HepG2 (cell line): Measurements from ENCODE around the gene LIMCH1. TPM values are rescaled to one million over a fixed set of nuclear protein-coding genes. Genes with fewer than 3 reads are reported as not detected.

Experiments used
- BRCA1 ChIP-seq: sonication (generic); formaldehyde crosslinking; IDR thresholded peaks from 2 replicates; pipeline ENCODE4 v1.4.0; 2020; ENCODE audit warnings: missing genetic modification reagents
- CHCHD3 ChIP-seq: sonication (generic); formaldehyde crosslinking; IDR thresholded peaks from 2 replicates; pipeline ENCODE4 v1.8.0; 2022; ENCODE audit warnings: mild to moderate bottlenecking, missing genetic modification reagents, moderate library complexity
- CTCF ChIP-seq: sonication (generic); formaldehyde crosslinking; IDR thresholded peaks from 2 replicates; pipeline ENCODE4 v1.5.0; 2020; ENCODE audit warnings: mild to moderate bottlenecking, missing genetic modification reagents, moderate library complexity
- GZF1 ChIP-seq: sonication (generic); formaldehyde crosslinking; IDR thresholded peaks from 2 replicates; pipeline ENCODE4 v1.5.1; 2020; ENCODE audit warnings: mild to moderate bottlenecking, missing genetic modification reagents
- NBN ChIP-seq: fragments of 450-650 bp; conservative IDR thresholded peaks from 2 replicates; pipeline ENCODE4 v1.6.1; 2017
- NFKB2 ChIP-seq: sonication (generic); formaldehyde crosslinking; IDR thresholded peaks from 2 replicates; pipeline ENCODE4 v1.4.0; 2020; ENCODE audit warnings: missing genetic modification reagents, borderline replicate concordance
- NRL ChIP-seq: sonication (generic); formaldehyde crosslinking; IDR thresholded peaks from 2 replicates; pipeline ENCODE4 v1.5.0; 2020; ENCODE audit warnings: missing genetic modification reagents, mild to moderate bottlenecking, moderate library complexity, borderline replicate concordance
- PBX2 ChIP-seq: IDR thresholded peaks from 2 replicates; pipeline ENCODE4 v1.6.1; 2016; ENCODE audit warnings: control low read depth
- PHF8 ChIP-seq: sonication (generic); formaldehyde crosslinking; IDR thresholded peaks from 2 replicates; pipeline ENCODE4 v1.5.0; 2020; ENCODE audit warnings: missing genetic modification reagents
- RAD21 ChIP-seq: fragments of 450-650 bp; formaldehyde crosslinking; IDR thresholded peaks from 2 replicates; pipeline ENCODE4 v1.5.0; 2020; ENCODE audit warnings: mild to moderate bottlenecking
- RBAK ChIP-seq: sonication (generic); formaldehyde crosslinking; IDR thresholded peaks from 2 replicates; pipeline ENCODE4 v1.5.1; 2020; ENCODE audit warnings: mild to moderate bottlenecking, missing genetic modification reagents
- SOX13 ChIP-seq, 3 experiments: fragments of 450-650 bp in 1 of 3; sonication (generic) in 1 of 3; formaldehyde crosslinking in 1 of 3; IDR thresholded peaks in 2 of 3; conservative IDR thresholded peaks in 1 of 3; 2 replicates each; pipeline versions ENCODE4 v1.5.0 to v1.6.1; 2016 to 2020; ENCODE audit warnings: antibody characterized with exemption in 1 of 3, mild to moderate bottlenecking in 1 of 3, missing compliant biosample characterization in 1 of 3, missing genetic modification reagents in 1 of 3, moderate library complexity in 1 of 3
- STAG1 ChIP-seq: sonication (generic); formaldehyde crosslinking; IDR thresholded peaks from 2 replicates; pipeline ENCODE4 v1.4.0; 2020; ENCODE audit warnings: missing genetic modification reagents
- ZNF17 ChIP-seq: sonication (generic); formaldehyde crosslinking; IDR thresholded peaks from 2 replicates; pipeline ENCODE4 v1.5.0; 2020; ENCODE audit warnings: mild to moderate bottlenecking, missing genetic modification reagents
- ZNF207 ChIP-seq: fragments of 450-650 bp; IDR thresholded peaks from 2 replicates; pipeline ENCODE4 v1.6.1; 2016; ENCODE audit warnings: antibody characterized with exemption, borderline replicate concordance
- ZNF292 ChIP-seq: sonication (generic); formaldehyde crosslinking; IDR thresholded peaks from 2 replicates; pipeline ENCODE4 v1.8.1; 2022; ENCODE audit warnings: mild to moderate bottlenecking, low read depth, missing genetic modification reagents, borderline replicate concordance
- ZNF546 ChIP-seq: sonication (generic); formaldehyde crosslinking; conservative IDR thresholded peaks from 2 replicates; pipeline ENCODE4 v1.8.1; 2023; ENCODE audit warnings: mild to moderate bottlenecking, missing genetic modification reagents
- ZNF616 ChIP-seq: sonication (generic); formaldehyde crosslinking; IDR thresholded peaks from 2 replicates; pipeline ENCODE4 v1.5.0; 2020; ENCODE audit warnings: low read depth, mild to moderate bottlenecking, missing genetic modification reagents
- ZNF724P ChIP-seq: sonication (generic); formaldehyde crosslinking; IDR thresholded peaks from 2 replicates; pipeline ENCODE4 v1.8.0; 2022; ENCODE audit warnings: missing genetic modification reagents, borderline replicate concordance
- polyA plus RNA-seq, 8 experiments: library from polyadenylated mRNA; depleted of rRNA in 3 of 8; stranded (reverse) in 7 of 8; unstranded in 1 of 8; fragments of >200 nt; fragmentation: Illumina TruSeq in 4 of 8; extraction: Trizol in 4 of 8; gene quantifications; 2 replicates each; pipeline versions ENCODE4 v1.2.1 to v1.2.3, GENCODE V29; 2011 to 2016; ENCODE audit warnings: low read depth in 4 of 8, missing spikeins in 1 of 8, mixed read lengths in 1 of 8; ENCODE audit not compliant: insufficient read depth in 1 of 8
- total RNA-seq, 5 experiments: library from RNA; depleted of rRNA; stranded (reverse); fragments of >200 nt; fragmentation: Illumina TruSeq; extraction: Trizol; gene quantifications; 2 replicates each; pipeline ENCODE4 v1.2.3, GENCODE V29; 2016; ENCODE audit warnings: low read depth in 1 of 5
- TF ChIP-seq, protein P1 (sequence below): sonication (generic); formaldehyde crosslinking; IDR thresholded peaks from 2 replicates; pipeline ENCODE4 v1.9.0; 2021; ENCODE audit warnings: missing genetic modification reagents, borderline replicate concordance
- TF ChIP-seq, protein P2 (sequence below): sonication (generic); formaldehyde crosslinking; IDR thresholded peaks from 2 replicates; pipeline ENCODE4 v1.4.0; 2020; ENCODE audit warnings: missing genetic modification reagents
- TF ChIP-seq, protein P3 (sequence below): sonication (generic); formaldehyde crosslinking; IDR thresholded peaks from 2 replicates; pipeline ENCODE4 v1.4.0; 2020; ENCODE audit warnings: missing genetic modification reagents

Gene LIMCH1
- total and polyA plus RNA-seq, 2 of the 13 experiments (the other 11 are each of a cell fraction or from before 2014, with no cell fraction given), result 0.04 TPM; not detected in 1

DNA sequence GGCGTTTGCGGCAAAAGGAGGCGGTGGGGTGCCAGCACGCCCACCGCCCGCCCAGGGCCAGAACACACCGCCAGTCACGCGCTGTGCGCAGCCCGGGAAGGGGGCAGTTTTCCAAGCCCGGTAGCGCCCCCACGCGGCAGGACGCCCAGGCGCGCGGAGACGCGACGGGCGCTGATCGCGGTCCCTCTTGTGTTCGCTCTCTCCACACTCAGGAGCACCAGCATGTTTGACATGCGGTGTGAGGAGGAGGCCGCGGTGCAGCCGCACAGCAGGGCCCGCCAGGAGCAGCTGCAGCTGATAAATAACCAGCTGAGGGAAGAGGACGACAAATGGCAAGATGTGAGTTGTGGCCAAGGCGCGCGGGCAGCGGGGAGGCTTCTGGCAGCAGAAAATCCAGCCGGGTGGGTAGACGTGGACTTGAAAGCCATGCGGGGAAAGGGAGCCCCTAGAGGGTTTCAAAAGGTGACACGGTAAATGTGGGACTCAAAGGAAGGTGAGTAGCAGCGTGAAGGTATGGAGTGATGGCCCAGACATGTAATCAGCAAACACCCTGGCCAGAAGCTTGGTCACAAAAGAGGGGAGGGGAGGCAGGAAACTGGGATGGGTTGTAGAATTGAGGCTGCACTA lies 106.4 kb downstream of the LIMCH1 start (continued):
- no peak for TF ChIP-seq ZNF724P
- no peak for TF ChIP-seq ZNF292 (CRISPR knock-in tag)
- no peak for TF ChIP-seq PHF8 (CRISPR knock-in tag)
- TF ChIP-seq ZNF207, result no peak
- TF ChIP-seq RBAK, result no peak
- TF ChIP-seq, protein P1, sequence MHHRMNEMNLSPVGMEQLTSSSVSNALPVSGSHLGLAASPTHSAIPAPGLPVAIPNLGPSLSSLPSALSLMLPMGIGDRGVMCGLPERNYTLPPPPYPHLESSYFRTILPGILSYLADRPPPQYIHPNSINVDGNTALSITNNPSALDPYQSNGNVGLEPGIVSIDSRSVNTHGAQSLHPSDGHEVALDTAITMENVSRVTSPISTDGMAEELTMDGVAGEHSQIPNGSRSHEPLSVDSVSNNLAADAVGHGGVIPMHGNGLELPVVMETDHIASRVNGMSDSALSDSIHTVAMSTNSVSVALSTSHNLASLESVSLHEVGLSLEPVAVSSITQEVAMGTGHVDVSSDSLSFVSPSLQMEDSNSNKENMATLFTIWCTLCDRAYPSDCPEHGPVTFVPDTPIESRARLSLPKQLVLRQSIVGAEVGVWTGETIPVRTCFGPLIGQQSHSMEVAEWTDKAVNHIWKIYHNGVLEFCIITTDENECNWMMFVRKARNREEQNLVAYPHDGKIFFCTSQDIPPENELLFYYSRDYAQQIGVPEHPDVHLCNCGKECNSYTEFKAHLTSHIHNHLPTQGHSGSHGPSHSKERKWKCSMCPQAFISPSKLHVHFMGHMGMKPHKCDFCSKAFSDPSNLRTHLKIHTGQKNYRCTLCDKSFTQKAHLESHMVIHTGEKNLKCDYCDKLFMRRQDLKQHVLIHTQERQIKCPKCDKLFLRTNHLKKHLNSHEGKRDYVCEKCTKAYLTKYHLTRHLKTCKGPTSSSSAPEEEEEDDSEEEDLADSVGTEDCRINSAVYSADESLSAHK (CRISPR knock-in tag), result no peak
- no peak for TF ChIP-seq ZNF616
- TF ChIP-seq NFKB2 (CRISPR knock-in tag), result no peak
- peak; percentile 70 for TF ChIP-seq CTCF (CRISPR knock-in tag)
- no peak for TF ChIP-seq GZF1 (CRISPR knock-in tag)
- TF ChIP-seq ZNF546, result no peak
- no peak for TF ChIP-seq PBX2 (CRISPR knock-in tag)
- no peak for TF ChIP-seq ZNF17 (CRISPR knock-in tag)
- TF ChIP-seq, protein P2, sequence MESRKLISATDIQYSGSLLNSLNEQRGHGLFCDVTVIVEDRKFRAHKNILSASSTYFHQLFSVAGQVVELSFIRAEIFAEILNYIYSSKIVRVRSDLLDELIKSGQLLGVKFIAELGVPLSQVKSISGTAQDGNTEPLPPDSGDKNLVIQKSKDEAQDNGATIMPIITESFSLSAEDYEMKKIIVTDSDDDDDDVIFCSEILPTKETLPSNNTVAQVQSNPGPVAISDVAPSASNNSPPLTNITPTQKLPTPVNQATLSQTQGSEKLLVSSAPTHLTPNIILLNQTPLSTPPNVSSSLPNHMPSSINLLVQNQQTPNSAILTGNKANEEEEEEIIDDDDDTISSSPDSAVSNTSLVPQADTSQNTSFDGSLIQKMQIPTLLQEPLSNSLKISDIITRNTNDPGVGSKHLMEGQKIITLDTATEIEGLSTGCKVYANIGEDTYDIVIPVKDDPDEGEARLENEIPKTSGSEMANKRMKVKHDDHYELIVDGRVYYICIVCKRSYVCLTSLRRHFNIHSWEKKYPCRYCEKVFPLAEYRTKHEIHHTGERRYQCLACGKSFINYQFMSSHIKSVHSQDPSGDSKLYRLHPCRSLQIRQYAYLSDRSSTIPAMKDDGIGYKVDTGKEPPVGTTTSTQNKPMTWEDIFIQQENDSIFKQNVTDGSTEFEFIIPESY (CRISPR knock-in tag), result peak; percentile 73
- TF ChIP-seq, protein P3, sequence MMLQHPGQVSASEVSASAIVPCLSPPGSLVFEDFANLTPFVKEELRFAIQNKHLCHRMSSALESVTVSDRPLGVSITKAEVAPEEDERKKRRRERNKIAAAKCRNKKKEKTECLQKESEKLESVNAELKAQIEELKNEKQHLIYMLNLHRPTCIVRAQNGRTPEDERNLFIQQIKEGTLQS (CRISPR knock-in tag), result no peak
- TF ChIP-seq NRL, result no peak
- TF ChIP-seq CHCHD3 (CRISPR knock-in tag), result no peak
- no peak for TF ChIP-seq NBN
- 0 out of 2 replicates have a peak, but pooled peaks have one; percentile 25 for TF ChIP-seq RAD21 (CRISPR knock-in tag)
- TF ChIP-seq BRCA1 (CRISPR knock-in tag), result no peak
- no peak for TF ChIP-seq SOX13 (IDR thresholded peaks at IDR 0.05)
- TF ChIP-seq SOX13 (CRISPR knock-in tag; conservative IDR thresholded peaks at IDR 0.05 in 1 of 2, IDR thresholded peaks at IDR 0.05 in 1 of 2), result no peak
- peak; percentile 50 for TF ChIP-seq STAG1 (CRISPR knock-in tag)
- TF ChIP-seq, all 625 proteins: peak for 5
